ENCODE results near the gene TTC32.

Gene TTC32

DNA sequence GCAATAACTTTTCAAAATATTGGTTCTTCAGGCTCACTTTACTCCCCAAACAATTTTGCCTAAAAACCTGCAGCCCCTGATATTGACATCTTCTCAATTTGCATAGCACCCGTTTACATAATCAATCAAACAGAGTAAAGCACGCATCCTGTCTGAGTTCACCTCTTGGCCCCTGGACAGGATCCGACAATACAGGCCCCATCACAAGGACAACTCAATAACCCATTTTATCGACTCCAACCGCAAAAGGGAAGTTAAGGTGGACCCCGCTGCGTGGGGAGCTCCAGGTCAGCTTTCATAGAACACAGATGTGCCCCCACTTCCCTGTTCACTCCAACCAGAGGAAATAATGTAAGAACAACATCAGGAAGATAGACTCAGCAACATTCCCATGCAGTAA is 44.7 kb downstream of the TTC32 start:
- H3K4me3 ChIP-seq (ENCODE audit: low read depth, low read length): no peak overlapping the region
- DNase-seq (ENCODE audit: low read depth): no peak

GRCh38 chr2:19855542-19856431 is 46.0 kb downstream of the TTC32 start:
- H3K4me3 ChIP-seq (ENCODE audit: low read depth, low read length): no peak overlapping the region
- DNase-seq (ENCODE audit: low read depth): no peak

GRCh38 chr2:19854596-19855541 is 46.9 kb downstream of the TTC32 start:
- no peak for DNase-seq (ENCODE audit: low read depth)
- H3K4me3 ChIP-seq (ENCODE audit: low read depth, low read length): no peak overlapping the region

GRCh38 chr2:19851116-19851695 is 50.6 kb downstream of the TTC32 start:
- no peak for DNase-seq (ENCODE audit: low read depth)
- H3K4me3 ChIP-seq (ENCODE audit: low read depth, low read length): no peak overlapping the region

DNA sequence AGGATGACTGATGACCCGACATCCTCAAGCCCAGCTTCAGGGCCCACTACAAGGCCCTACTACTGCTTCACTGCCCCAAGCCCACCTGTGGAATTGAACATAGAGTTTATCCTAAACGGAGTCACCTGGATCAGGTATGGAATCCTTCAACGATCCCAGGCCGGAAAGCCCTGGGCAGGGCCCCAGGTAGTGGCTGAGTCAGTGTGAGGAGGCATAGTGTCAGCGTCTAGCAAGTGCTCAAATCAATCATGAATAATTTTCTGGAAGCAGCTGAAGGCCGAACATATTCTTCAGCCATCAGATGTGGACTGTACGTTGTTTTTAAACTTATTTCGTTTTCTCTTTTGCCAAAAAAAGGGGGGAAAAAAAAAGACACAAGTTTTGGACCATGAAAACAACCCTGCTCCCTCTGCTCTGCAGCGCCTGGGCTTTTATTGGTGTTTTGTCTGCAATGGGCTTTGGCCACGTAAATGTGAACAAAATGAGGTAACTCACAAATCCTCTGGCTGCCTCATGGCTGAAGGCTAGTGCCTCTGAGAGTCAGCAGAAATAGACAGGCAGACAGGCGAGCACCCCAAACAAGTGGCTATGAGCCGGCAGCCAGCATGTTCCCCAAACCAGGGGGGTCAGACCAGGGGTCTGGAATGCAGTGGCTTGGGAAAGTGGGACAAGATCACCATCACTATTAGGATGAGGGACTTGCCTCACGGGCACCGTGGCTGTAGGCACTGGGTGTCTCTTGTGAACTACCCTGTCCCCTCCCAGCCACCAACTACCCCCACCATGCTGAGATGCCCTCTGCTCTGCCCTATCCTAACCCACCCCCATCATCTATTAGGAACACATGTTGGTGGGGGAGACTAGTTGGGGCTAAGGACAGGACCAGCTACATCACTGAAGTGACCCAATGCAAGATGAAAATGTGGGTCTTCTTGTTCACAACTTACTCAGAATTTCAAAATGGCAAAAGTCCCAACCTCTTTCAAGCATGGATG is 51.4 kb downstream of the TTC32 start:
- H3K4me3 ChIP-seq (ENCODE audit: low read depth, low read length): no peak overlapping the region
- no peak for DNase-seq (ENCODE audit: low read depth)

GRCh38 chr2:19848952-19849351 is 52.8 kb downstream of the TTC32 start:
- DNase-seq (ENCODE audit: low read depth): no peak
- H3K4me3 ChIP-seq (ENCODE audit: low read depth, low read length): no peak overlapping the region

DNA sequence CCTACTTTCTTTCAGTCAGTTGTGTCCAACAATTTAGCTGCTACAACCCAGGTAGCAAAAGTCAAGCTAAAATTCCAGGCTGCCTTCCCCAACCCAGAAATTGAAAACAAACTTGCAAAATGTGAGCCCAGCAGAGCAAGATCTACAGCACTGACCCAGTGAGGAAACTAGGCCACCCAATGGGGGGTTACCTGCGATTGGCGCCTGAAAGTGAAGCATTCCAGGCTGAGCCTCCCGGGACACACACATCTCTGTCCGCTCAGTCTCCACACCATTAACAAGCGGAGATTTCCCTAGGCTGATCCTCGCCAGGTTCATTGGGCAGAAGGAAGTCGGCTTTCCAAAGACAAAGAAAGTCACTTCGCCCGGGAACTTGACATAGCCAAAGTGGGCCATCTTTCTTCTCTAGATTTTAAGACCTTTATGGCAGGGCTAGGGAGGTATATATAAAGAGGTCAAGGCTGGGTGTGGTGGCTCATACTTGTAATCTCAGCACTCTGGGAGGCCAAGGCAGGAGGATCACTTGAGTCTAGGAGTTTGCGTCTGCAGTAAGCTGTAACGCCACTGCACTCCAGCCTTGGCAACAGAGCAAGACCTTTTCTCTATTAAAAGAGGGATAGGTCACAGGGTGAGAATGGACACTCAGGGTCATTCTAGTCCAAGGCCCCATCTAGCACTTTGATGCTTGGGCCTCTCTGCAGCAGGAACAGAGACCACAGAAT is 53.6 kb downstream of the TTC32 start:
- DNase-seq (ENCODE audit: low read depth): no peak
- H3K4me3 ChIP-seq (ENCODE audit: low read depth, low read length): no peak overlapping the region

DNA sequence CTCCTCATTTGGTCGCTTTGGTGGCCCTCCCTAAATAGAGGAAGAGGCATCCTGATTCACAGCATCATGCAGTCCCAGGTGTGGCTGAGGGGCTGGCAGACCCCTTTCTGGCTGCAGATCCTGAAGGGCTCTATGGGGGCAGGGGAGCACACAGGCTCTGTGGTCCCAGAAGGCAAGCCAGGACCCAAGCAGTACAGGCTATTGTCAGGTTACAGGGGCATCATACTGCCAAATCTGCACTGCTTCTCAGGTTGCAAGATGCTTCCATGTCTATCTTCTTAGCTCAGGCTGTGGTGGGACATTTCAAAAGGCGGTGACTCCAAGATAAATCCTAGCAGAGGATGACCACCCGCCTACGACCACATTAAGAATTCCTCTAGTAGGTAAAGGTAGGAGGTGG is 54.3 kb downstream of the TTC32 start:
- no peak for DNase-seq (ENCODE audit: low read depth)
- H3K4me3 ChIP-seq (ENCODE audit: low read depth, low read length): no peak overlapping the region

All from skeletal muscle cell (primary cell).